K562 (cell line): Measurements from ENCODE around the gene SLC6A6. TPM values are rescaled to one million over a fixed set of nuclear protein-coding genes. Genes with fewer than 3 reads are reported as not detected.

Source experiments
- ATAC-seq: fragments of 200-7000 bp; cut with Tn5 transposase; 3 replicates; pipeline ENCODE4 v1.9.1; 2020; ENCODE audit warnings: moderate library complexity
- BruUV-seq: library from RNA; stranded (reverse); fragments of 400-500 nt; replicated peaks from 2 replicates; lab custom pipeline; 2021; lab: Mats Ljungman, UMichigan
- CTCF ChIA-PET: fragments of 300-600 bp; formaldehyde crosslinking; extraction: SDS; loops from one replicate; lab custom pipeline; 2021; ENCODE audit warnings: low intra/inter-chr PET ratio; lab: Yijun Ruan, JAX
- POLR2A ChIA-PET: fragments of 300-600, 350-650 bp; sonication (Branson Sonifier 250); formaldehyde crosslinking; extraction: SDS; loops from one replicate; lab custom pipeline; 2021; ENCODE audit warnings: antibody characterized with exemption, inconsistent platforms; lab: Yijun Ruan, JAX
- DNase-seq, 4 experiments: peaks; one replicate each; pipeline versions ENCODE4 v3.0.0 to v3.0.0-alpha.2; 2011 to 2018; ENCODE audit warnings: low spot score in 3 of 4, mixed read lengths in 3 of 4; ENCODE audit errors: extremely low read depth in 1 of 4
- FAIRE-seq: peaks from 2 replicates; lab custom pipeline; 2011; peaks lifted over from hg19 to GRCh38; lab: Jason Lieb, UNC
- H2AFZ ChIP-seq: 2 replicates; pipeline ENCODE4 v1.6.0; 2011; ENCODE audit warnings: low read depth, low read length, control low read depth, inconsistent platforms
- H3K27ac ChIP-seq: fragments of 200-600 bp; 3 replicates; pipeline ENCODE4 v1.8.0; 2011; ENCODE audit warnings: low read depth, mild to moderate bottlenecking, control low read depth, inconsistent platforms, low read length, moderate library complexity, mixed read lengths; ENCODE audit errors: extremely low read depth
- H3K27me3 ChIP-seq, 2 experiments: fragments of 300-600 bp in 1 of 2; 2 replicates in 1 of 2; 3 replicates in 1 of 2; pipeline versions ENCODE4 v1.6.0 to v1.8.0; 2011; ENCODE audit warnings: inconsistent platforms in 2 of 2, low read length in 2 of 2, mild to moderate bottlenecking in 1 of 2, mixed read lengths in 1 of 2, moderate library complexity in 1 of 2; ENCODE audit not compliant: control insufficient read depth in 2 of 2, insufficient read depth in 2 of 2
- H3K36me3 ChIP-seq: fragments of 300-600 bp; 3 replicates; pipeline ENCODE4 v1.8.0; 2011; ENCODE audit warnings: mild to moderate bottlenecking, low read length, inconsistent platforms; ENCODE audit not compliant: control insufficient read depth, insufficient read depth
- H3K4me1 ChIP-seq, 2 experiments: fragments of 200-600 bp in 1 of 2; replicated peaks in 1 of 2; 2 replicates in 1 of 2; 3 replicates in 1 of 2; pipeline versions ENCODE4 v1.5.1 to v1.8.0; 2011; ENCODE audit warnings: inconsistent platforms in 2 of 2, low read length in 2 of 2, mild to moderate bottlenecking in 1 of 2, mixed read lengths in 1 of 2, moderate library complexity in 1 of 2; ENCODE audit not compliant: control insufficient read depth in 2 of 2, insufficient read depth in 2 of 2
- H3K4me2 ChIP-seq: 2 replicates; pipeline ENCODE4 v1.6.1; 2011; ENCODE audit warnings: low read length, control low read depth, inconsistent platforms, mixed read lengths; ENCODE audit not compliant: insufficient read depth
- H3K4me3 ChIP-seq: fragments of 200-600 bp; sonication (generic), shearing (Covaris generic); 2 replicates; pipeline ENCODE4 v1.5.1; 2016; ENCODE audit warnings: control low read depth, inconsistent platforms
- H3K79me2 ChIP-seq: fragments of 200-600 bp; 3 replicates; pipeline ENCODE4 v1.8.0; 2011; ENCODE audit warnings: low read length, inconsistent platforms; ENCODE audit not compliant: control insufficient read depth, insufficient read depth
- H3K9ac ChIP-seq, 2 experiments: 2 replicates each; pipeline versions ENCODE4 v1.6.0 to v1.6.1; 2011; ENCODE audit warnings: low read depth in 2 of 2, low read length in 2 of 2, control low read depth in 1 of 2, inconsistent platforms in 1 of 2, mild to moderate bottlenecking in 1 of 2, mixed read lengths in 1 of 2; ENCODE audit not compliant: insufficient read depth in 1 of 2
- H3K9me1 ChIP-seq: one replicate; pipeline ENCODE4 v1.6.0; 2011; ENCODE audit warnings: inconsistent platforms, mild to moderate bottlenecking, low read length, moderate library complexity; ENCODE audit not compliant: control insufficient read depth, insufficient read depth
- H3K9me3 ChIP-seq: replicated peaks from 2 replicates; pipeline ENCODE4 v1.5.1; 2011; ENCODE audit warnings: low read depth, low read length, inconsistent platforms; ENCODE audit not compliant: control insufficient read depth, insufficient read depth
- H4K20me1 ChIP-seq: replicated peaks from 2 replicates; pipeline ENCODE4 v1.6.1; 2011; ENCODE audit warnings: low read length, inconsistent platforms, mixed read lengths; ENCODE audit not compliant: control insufficient read depth, insufficient read depth
- BCOR ChIP-seq: fragments of 450-650 bp; IDR thresholded peaks from 2 replicates; pipeline ENCODE4 v1.6.1; 2016
- CBX3 ChIP-seq, 2 experiments: IDR thresholded peaks; 1 replicate in 1 of 2; 2 replicates in 1 of 2; pipeline ENCODE4 v1.6.1; 2012; ENCODE audit warnings: inconsistent platforms in 2 of 2, low read length in 2 of 2, borderline replicate concordance in 1 of 2, control low read depth in 1 of 2
- CHD4 ChIP-seq: fragments of 200-600 bp; sonication (generic); IDR thresholded peaks from 3 replicates; pipeline ENCODE4 v1.6.1; 2012; ENCODE audit warnings: low read depth, mild to moderate bottlenecking, mixed read lengths, low read length, inconsistent platforms; ENCODE audit not compliant: insufficient read depth, insufficient replicate concordance, poor library complexity, severe bottlenecking
- CXXC5 ChIP-seq: fragments of 250-450 bp; sonication (Bioruptor Pico); IDR thresholded peaks from 2 replicates; pipeline ENCODE4 v1.8.0; 2022; ENCODE audit warnings: inconsistent platforms, mild to moderate bottlenecking, moderate library complexity
- DMBX1 ChIP-seq: fragments of 250-450 bp; sonication (Bioruptor Pico); IDR thresholded peaks from 2 replicates; pipeline ENCODE4 v1.8.0; 2022; ENCODE audit warnings: inconsistent platforms, mild to moderate bottlenecking, moderate library complexity, borderline replicate concordance
- E2F1 ChIP-seq: sonication (generic); formaldehyde crosslinking; IDR thresholded peaks from 2 replicates; pipeline ENCODE4 v1.8.1; 2023; ENCODE audit warnings: mild to moderate bottlenecking, missing genetic modification reagents, moderate library complexity
- HDAC2 ChIP-seq: fragments of 450-650 bp; IDR thresholded peaks from 2 replicates; pipeline ENCODE4 v1.6.1; 2016; ENCODE audit warnings: mild to moderate bottlenecking
- HDGF ChIP-seq: fragments of 450-650 bp; IDR thresholded peaks from 2 replicates; pipeline ENCODE4 v1.6.1; 2016
- NCOA2 ChIP-seq, 2 experiments: fragments of 450-650 bp; IDR thresholded peaks; 2 replicates each; pipeline ENCODE4 v1.6.1; 2018; ENCODE audit warnings: mild to moderate bottlenecking in 2 of 2, moderate library complexity in 1 of 2; ENCODE audit not compliant: partially characterized antibody in 2 of 2
- NFE2L1 ChIP-seq: fragments of 450-650 bp; IDR thresholded peaks from 2 replicates; pipeline ENCODE4 v1.6.1; 2016; ENCODE audit warnings: missing genetic modification characterization, low read depth, mild to moderate bottlenecking, missing compliant biosample characterization, moderate library complexity, borderline replicate concordance
- RBM15 ChIP-seq: fragments of 200-400 bp; formaldehyde crosslinking; IDR thresholded peaks from 2 replicates; pipeline ENCODE4 v1.6.1; 2018; ENCODE audit warnings: mild to moderate bottlenecking, low read length, moderate library complexity; ENCODE audit not compliant: insufficient read depth
- TBL1XR1 ChIP-seq, 2 experiments: IDR thresholded peaks; 2 replicates each; pipeline ENCODE4 v1.6.1; 2012; ENCODE audit warnings: improper control_type of control experiment in 2 of 2, low read length in 2 of 2, mild to moderate bottlenecking in 1 of 2
- TCF7L2 ChIP-seq: fragments of 150-350 bp; IDR thresholded peaks from 2 replicates; pipeline ENCODE4 v1.6.1; 2016; ENCODE audit warnings: low read depth, mild to moderate bottlenecking, low read length, moderate library complexity
- ZBTB33 ChIP-seq: sonication (generic); formaldehyde crosslinking; IDR thresholded peaks from 2 replicates; pipeline ENCODE4 v1.8.1; 2023; ENCODE audit warnings: mild to moderate bottlenecking, missing genetic modification reagents
- ZBTB43 ChIP-seq: sonication (generic); formaldehyde crosslinking; IDR thresholded peaks from 2 replicates; pipeline ENCODE4 v1.8.0; 2023; ENCODE audit warnings: mild to moderate bottlenecking, missing genetic modification reagents
- ZNF174 ChIP-seq: fragments of 250-450 bp; sonication (Bioruptor Pico); IDR thresholded peaks from 2 replicates; pipeline ENCODE4 v1.4.0; 2020; ENCODE audit warnings: mild to moderate bottlenecking
- ZNF57 ChIP-seq: fragments of 450-650 bp; formaldehyde crosslinking; IDR thresholded peaks from 2 replicates; pipeline ENCODE4 v1.4.0; 2020; ENCODE audit warnings: mild to moderate bottlenecking, moderate library complexity
- WGBS: fragments of 100-300 bp; shearing (Covaris generic); methylation state at CpG from one replicate; pipeline ENCODE4 v1.1.6; 2016; ENCODE audit warnings: low coverage, mixed read lengths; ENCODE audit not compliant: insufficient coverage; ENCODE audit errors: missing lambda C conversion rate; 5-methylcytosine and 5-hydroxymethylcytosine counted together
- in situ Hi-C: fragments of 300-500 bp; cut with MboI; formaldehyde crosslinking; loops from 4 replicates; pipeline ENCODE4 v1.15.0; 2018; ENCODE audit warnings: inconsistent platforms, mixed read lengths
- intact Hi-C: fragments of 100-400 bp; cut with micrococcal nuclease; formaldehyde crosslinking; loops from 2 replicates; pipeline ENCODE4 v1.14.2; 2022
- polyA plus RNA-seq, 8 experiments: library from polyadenylated mRNA; depleted of rRNA in 4 of 8; stranded (reverse) in 5 of 8; unstranded in 3 of 8; fragments of >200 nt; fragmentation: Nextera tagmentation in 2 of 8; fragmentation: Illumina TruSeq in 1 of 8; extraction: Ambion mirVana in 2 of 8; extraction: Trizol in 1 of 8; gene quantifications; 2 replicates each; pipeline versions ENCODE4 v1.2.1 to v1.2.3, GENCODE V29; 2011 to 2014; ENCODE audit warnings: inconsistent platforms in 1 of 8, missing spikeins in 1 of 8
- total RNA-seq, 7 experiments: library from RNA; depleted of rRNA in 6 of 7; stranded (reverse); fragments of >200 nt in 6 of 7; fragmentation: Illumina TruSeq in 2 of 7; extraction: Trizol in 2 of 7; gene quantifications; 2 replicates each; pipeline versions ENCODE4 v1.2.1 to v1.2.3, GENCODE V29; 2011 to 2021; ENCODE audit warnings: low replicate concordance in 1 of 7

SLC6A6 gene
- total and polyA plus RNA-seq, 9 of the 15 experiments (the other 6 are each of a cell fraction or from before 2014, with no cell fraction given): 12.3 to 203 (median 93.2) TPM

- H3K79me2 ChIP-seq: peaks cover 100% of the 10 kb centered on the region
- peaks cover 27% of the 10 kb centered on the region for H4K20me1 ChIP-seq
- H3K27ac ChIP-seq: peak overlapping the region; percentile 80
- peak overlapping the region; percentile 7; the same call in 1 of the 2 replicates for H3K4me3 ChIP-seq
- no peak overlapping the region for H2AFZ ChIP-seq
- no peak for FAIRE-seq
- POLR2A ChIA-PET: interaction anchor here (0.6 to 2.7 kb wide), 9 partner anchors 8 to 325 kb away, joined by 3 to 7 read pairs (median 5); no protein-coding TSS in a partner anchor
- intact Hi-C loops (loop anchor here (10.0 kb wide), 1 partner anchor 226 kb away; no protein-coding TSS in a partner anchor), in situ Hi-C loops (no loop called here)
- H3K4me1 ChIP-seq: peaks cover 51 to 56% of the 10 kb centered on the region in 2 experiments
- no peaks in the 10 kb centered on the region for H3K27me3 ChIP-seq
- peaks cover 91% of the 10 kb centered on the region; the same call in 2 of the 3 replicates for H3K36me3 ChIP-seq
- no peaks in the 10 kb centered on the region for H3K9me3 ChIP-seq
- CTCF ChIA-PET: no interaction called here
- no peak for ATAC-seq
- DNase-seq: no peak
- no TSS peak for BruUV-seq
- 62% methylated on average over 12 of the region's 12 CpGs for WGBS
- H3K4me2 ChIP-seq: peak overlapping the region; percentile 70
- peak overlapping the region; percentile 60 to 88 for H3K9ac ChIP-seq
- H3K9me1 ChIP-seq: peaks cover 10% of the 10 kb centered on the region
- 0 out of 2 replicates have a peak, but pooled peaks have one; percentile 9 for TF ChIP-seq CXXC5
- no peak for TF ChIP-seq RBM15
- no peak for TF ChIP-seq NFE2L1
- TF ChIP-seq TBL1XR1 (IDR thresholded peaks at IDR 0.05; ENCODE audit: low read length in 2 of 2): no peak
- TF ChIP-seq DMBX1 (CRISPR knock-in tag): no peak
- peak in 1 of 2 experiments; percentile 77; a peak in 1 of 3 replicates for TF ChIP-seq CBX3 (IDR thresholded peaks at IDR 0.05; ENCODE audit: borderline replicate concordance in 1 of 2, low read length in 2 of 2)
- no peak for TF ChIP-seq HDGF
- no peak for TF ChIP-seq ZBTB33 (CRISPR knock-in tag)
- TF ChIP-seq HDAC2: peak; percentile 82; the same call in 1 of the 2 replicates
- peak; percentile 19 for TF ChIP-seq CHD4
- TF ChIP-seq ZNF57 (CRISPR knock-in tag): no peak
- no peak for TF ChIP-seq NCOA2 (IDR thresholded peaks at IDR 0.05; ENCODE audit: partially characterized antibody in 2 of 2)
- no peak for TF ChIP-seq ZBTB43 (CRISPR knock-in tag)
- TF ChIP-seq TCF7L2: no peak
- no peak for TF ChIP-seq ZNF174 (CRISPR knock-in tag)
- TF ChIP-seq BCOR: peak; percentile 96
- no peak for TF ChIP-seq E2F1 (CRISPR knock-in tag)
These were observed 28.5 kb downstream of the SLC6A6 start for GRCh38 chr3:14430706-14431451.
